ENCODE measurements around the gene RTTN. TPM values are rescaled to one million over a fixed set of nuclear protein-coding genes. Genes with fewer than 3 reads are reported as not detected.
A peak's percentile ranks its signal among the peaks of the same experiment; 100 is the strongest.

The RTTN gene
- total RNA-seq, 1 donor from 2014 or later: 9.5 TPM

DNA sequence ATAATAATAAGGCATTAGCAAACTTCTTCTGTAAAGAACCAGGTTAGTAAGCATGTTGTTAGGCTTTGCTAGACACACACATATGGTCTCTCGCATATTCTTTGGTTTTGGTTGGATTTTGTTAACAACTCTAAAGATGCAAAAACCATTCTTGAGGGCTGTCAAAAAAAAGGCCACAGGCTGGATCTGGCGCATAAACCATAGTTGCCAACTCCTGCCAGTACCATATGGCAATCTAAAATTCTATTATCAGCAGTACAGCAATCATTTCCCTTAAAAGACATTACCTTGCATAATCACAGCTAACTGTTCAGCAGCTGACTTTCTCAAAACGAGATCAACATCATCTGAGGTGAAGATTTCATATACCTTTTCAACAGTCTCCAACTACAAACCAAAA is 63.5 kb downstream of the RTTN start:
- no peak for DNase-seq (ENCODE audit: low spot score in 2 of 2)
- no peaks in the 10 kb centered on the region for H3K27me3 ChIP-seq
- H3K4me3 ChIP-seq: no peak overlapping the region
- H3K36me3 ChIP-seq: peaks cover 3 to 15% of the 10 kb centered on the region in 2 donors
- intact Hi-C loops (cut with DNase I): no loop called here
- H3K27ac ChIP-seq: no peak overlapping the region
- H3K4me1 ChIP-seq: no peaks in the 10 kb centered on the region
- no peaks in the 10 kb centered on the region for H3K9me3 ChIP-seq
- TF ChIP-seq, protein P1, sequence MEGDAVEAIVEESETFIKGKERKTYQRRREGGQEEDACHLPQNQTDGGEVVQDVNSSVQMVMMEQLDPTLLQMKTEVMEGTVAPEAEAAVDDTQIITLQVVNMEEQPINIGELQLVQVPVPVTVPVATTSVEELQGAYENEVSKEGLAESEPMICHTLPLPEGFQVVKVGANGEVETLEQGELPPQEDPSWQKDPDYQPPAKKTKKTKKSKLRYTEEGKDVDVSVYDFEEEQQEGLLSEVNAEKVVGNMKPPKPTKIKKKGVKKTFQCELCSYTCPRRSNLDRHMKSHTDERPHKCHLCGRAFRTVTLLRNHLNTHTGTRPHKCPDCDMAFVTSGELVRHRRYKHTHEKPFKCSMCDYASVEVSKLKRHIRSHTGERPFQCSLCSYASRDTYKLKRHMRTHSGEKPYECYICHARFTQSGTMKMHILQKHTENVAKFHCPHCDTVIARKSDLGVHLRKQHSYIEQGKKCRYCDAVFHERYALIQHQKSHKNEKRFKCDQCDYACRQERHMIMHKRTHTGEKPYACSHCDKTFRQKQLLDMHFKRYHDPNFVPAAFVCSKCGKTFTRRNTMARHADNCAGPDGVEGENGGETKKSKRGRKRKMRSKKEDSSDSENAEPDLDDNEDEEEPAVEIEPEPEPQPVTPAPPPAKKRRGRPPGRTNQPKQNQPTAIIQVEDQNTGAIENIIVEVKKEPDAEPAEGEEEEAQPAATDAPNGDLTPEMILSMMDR (IDR thresholded peaks at IDR 0.05): no peak

DNA sequence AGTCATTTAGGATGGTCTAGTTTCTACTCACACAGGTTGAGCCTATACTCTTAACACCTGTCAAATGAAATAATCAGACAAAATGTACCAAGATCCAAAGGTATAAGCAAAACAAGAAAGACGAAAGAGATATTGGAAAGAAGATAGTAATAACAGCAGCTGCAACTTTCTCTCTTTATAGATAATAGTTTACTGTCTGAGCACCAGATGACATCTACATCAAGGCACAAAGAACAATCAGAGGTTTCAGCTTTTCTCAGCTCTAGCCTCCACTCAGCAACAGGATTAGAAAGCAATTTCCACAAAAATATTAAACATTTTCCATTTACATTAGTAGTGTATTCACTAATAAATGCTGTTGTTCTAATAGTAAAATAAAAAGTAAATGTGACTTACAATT is 66.3 kb downstream of the RTTN start:
- DNase-seq (ENCODE audit: low spot score in 2 of 2): no peak
- no peaks in the 10 kb centered on the region for H3K4me1 ChIP-seq
- H3K27ac ChIP-seq: no peak overlapping the region
- intact Hi-C loops (cut with DNase I): no loop called here
- H3K9me3 ChIP-seq: no peaks in the 10 kb centered on the region
- no peaks in the 10 kb centered on the region for H3K27me3 ChIP-seq
- no peak overlapping the region for H3K4me3 ChIP-seq
- H3K36me3 ChIP-seq: peaks cover 0 to 6% of the 10 kb centered on the region in 2 donors
- TF ChIP-seq, protein P1 (IDR thresholded peaks at IDR 0.05): no peak

DNA sequence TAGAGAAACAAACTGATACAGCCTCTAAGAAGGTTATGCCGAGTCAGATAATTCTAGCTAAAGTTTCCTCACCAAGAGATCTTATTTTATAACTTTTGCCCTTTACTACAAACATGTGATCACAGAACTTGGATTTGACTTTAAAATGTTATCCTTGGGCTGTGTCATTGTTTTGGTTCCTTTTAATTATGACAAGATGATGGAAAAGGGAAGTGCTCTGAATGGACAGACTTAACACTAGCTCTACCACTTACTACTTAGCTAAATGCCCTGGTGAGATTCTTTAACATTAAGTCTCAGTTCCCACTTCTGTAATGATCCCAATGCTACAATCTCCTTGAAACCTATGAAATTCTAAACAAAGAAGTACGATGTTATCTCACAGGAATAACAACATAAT is 69.9 kb downstream of the RTTN start:
- Histone ChIP-seq H3K9me3 (no peaks in the 10 kb centered on the region), H3K4me1 (peaks cover 0 to 5% of the 10 kb centered on the region in 2 donors), H3K27ac (peak overlapping the region in 1 of 2 donors; percentile 52), H3K4me3 (no peak overlapping the region), H3K27me3 (no peaks in the 10 kb centered on the region), H3K36me3 (no peaks in the 10 kb centered on the region)
- no peak for DNase-seq (ENCODE audit: low spot score in 2 of 2)
- TF ChIP-seq, protein P1 (IDR thresholded peaks at IDR 0.05): no peak
- intact Hi-C loops (cut with DNase I): no loop called here

DNA sequence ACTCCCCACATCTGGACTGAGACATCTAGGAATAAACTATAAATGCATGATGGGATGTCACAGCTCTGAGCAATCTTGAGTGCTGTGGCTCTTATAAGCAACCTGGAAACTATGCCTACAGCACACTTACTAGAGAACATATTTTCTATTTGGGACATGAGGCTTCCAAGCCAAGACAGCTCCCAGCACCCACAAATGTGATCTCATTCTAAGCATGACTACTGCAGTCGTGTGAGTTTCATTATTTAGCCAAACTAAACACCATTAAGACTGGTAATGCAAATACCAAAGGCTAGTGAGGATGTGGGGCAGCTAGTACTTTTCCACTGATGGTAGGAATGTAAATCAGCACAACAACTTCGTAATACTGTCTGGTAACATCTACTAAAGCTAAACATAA is 72.5 kb downstream of the RTTN start:
- Histone ChIP-seq H3K36me3 (no peaks in the 10 kb centered on the region), H3K27me3 (no peaks in the 10 kb centered on the region), H3K4me1 (peaks cover 0 to 5% of the 10 kb centered on the region in 2 donors), H3K9me3 (no peaks in the 10 kb centered on the region), H3K4me3 (no peak overlapping the region), H3K27ac (peak overlapping the region; percentile 36 to 60)
- peak in 1 of 2 donors; percentile 74 for DNase-seq (ENCODE audit: low spot score in 2 of 2)
- intact Hi-C loops (cut with DNase I): loop anchor here (5.0 kb wide), 1 partner anchor 86 kb away; no protein-coding TSS in a partner anchor
- TF ChIP-seq, protein P1 (IDR thresholded peaks at IDR 0.05): no peak

DNA sequence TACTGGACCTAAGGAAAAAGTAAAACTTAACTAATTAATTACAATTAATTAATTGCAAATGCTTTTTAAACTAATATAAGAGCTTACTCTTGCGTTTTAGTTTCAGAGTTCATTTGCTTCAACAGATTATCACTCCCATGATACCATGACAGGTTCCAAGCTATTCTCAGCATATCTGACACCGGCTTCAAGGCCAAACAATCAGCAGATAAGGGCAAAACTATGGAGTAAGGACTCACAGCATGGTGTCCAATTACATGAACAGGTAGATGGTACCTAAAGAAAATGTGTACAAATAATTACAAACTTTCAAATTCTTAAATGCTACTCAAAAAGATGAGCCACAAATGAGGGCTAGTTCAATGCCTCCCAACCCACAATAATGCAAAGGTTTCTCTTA is 77.2 kb downstream of the RTTN start:
- Histone ChIP-seq H3K27ac (no peak overlapping the region), H3K36me3 (peaks cover 0 to 14% of the 10 kb centered on the region in 2 donors), H3K27me3 (no peaks in the 10 kb centered on the region), H3K4me3 (no peak overlapping the region), H3K4me1 (peaks cover 0 to 5% of the 10 kb centered on the region in 2 donors), H3K9me3 (no peaks in the 10 kb centered on the region)
- TF ChIP-seq, protein P1 (IDR thresholded peaks at IDR 0.05): no peak
- intact Hi-C loops (cut with DNase I): no loop called here
- DNase-seq (ENCODE audit: low spot score in 2 of 2): no peak

DNA sequence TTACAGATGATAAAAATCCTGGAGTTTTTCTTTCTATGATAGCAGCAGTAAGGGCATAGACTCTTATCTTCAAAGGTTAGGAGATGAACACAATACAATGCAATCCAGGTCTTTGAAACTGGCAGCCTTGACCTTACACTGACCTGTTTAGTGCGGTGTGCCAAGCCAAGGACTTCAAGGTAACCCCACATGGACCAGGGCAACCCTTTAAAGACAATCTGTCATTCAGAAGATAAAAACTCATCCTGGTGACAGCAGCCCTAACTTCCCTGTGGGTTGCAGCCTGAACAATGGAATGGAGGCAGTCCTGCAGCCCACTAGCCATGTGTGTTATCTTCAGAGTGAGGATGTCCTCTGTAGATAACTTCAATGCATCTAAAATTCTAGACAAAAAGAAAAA is 78.1 kb downstream of the RTTN start:
- Histone ChIP-seq H3K4me3 (no peak overlapping the region), H3K27me3 (no peaks in the 10 kb centered on the region), H3K9me3 (no peaks in the 10 kb centered on the region), H3K36me3 (peaks cover 0 to 14% of the 10 kb centered on the region in 2 donors), H3K27ac (no peak overlapping the region), H3K4me1 (peaks cover 0 to under 1% of the 10 kb centered on the region in 2 donors)
- TF ChIP-seq, protein P1 (IDR thresholded peaks at IDR 0.05): no peak
- intact Hi-C loops (cut with DNase I): no loop called here
- no peak for DNase-seq (ENCODE audit: low spot score in 2 of 2)
